Measurements from ENCODE around the gene RAP1B. TPM values are rescaled to one million over a fixed set of nuclear protein-coding genes. Genes with fewer than 3 reads are reported as not detected.

RAP1B gene
- 87.4 and 94.6 TPM in 2 replicates for total RNA-seq (2014; rRNA removed; shearing (Covaris generic))

GRCh38 chr12:68610370-68611093 lies at the start of gene RAP1B:
Gene RAP1B (plus strand): TSS chr12:68610899. CDS start chr12:68648725, 37,826 bp downstream.

GRCh38 chr12:68686595-68687521 lies 76.2 kb downstream of the RAP1B start, which contains the start of gene NUP107:
Gene NUP107 (plus strand): TSS chr12:68686978. CDS start chr12:68687066, 88 bp downstream.

Small RNA genes lying within 50 kb of the gene (small RNA-seq; reads per million reads assigned to genes)
- gene RF00017: not detected
- not detected for gene SNORA70G

Other genes starting within 250 kb of the RAP1B start
- 88.5 and 91.0 TPM in 2 replicates for gene NUP107, start 76.1 kb downstream of the RAP1B start, total RNA-seq (2014; rRNA removed; shearing (Covaris generic))
- 1.5 and 3.0 TPM in 2 replicates for gene SLC35E3, start 135.3 kb downstream of the RAP1B start, total RNA-seq (2014; rRNA removed; shearing (Covaris generic))
- gene MDM2, start 197.3 kb downstream of the RAP1B start, total RNA-seq (2014; rRNA removed; shearing (Covaris generic)): 106 and 140 TPM in 2 replicates

Data from A375 (cell line).